ENCODE data around the gene C1QTNF5.

Gene C1QTNF5

DNA sequence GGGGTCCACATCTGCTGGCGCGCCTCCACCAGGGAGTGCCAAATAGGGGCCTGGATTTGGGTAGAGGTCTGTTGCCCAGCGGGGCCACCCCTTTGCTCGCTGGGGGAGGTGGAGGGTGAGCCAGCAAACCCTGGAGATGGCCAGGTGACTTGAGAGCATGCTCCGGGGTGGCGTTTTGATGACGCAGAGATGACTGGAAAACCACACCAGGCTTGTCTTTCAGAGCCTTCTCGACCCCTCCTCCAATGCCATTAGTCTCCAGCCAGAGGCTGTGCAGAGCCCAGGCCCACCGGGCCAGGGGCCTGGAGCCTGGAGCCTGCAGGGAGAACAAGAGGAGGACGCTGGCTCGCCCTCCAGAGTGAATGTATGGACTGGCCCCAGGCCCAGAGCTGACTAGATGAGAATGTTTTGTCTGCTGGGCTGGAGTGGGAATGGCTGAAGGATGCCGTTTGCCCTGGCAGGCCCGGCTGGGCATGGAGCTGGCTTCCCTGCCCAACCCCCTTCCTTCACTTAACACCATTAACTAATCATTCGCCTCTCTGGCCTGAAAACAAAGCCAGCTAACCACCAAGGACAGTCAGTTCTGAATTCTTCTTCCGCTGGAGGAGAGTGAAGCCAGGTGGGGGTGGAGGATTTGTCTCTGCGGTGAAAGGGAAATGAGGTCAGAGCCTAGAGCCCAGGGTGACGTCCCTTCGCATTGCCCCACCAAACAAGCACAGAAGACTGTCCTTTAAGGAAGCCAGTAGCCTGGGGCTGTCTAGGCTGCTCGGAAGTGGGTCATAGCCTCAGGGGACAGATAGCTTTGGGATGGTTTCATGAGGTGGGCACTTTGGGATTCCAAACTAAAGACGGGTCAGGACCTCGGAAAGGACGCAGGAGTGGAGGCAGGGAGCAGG is 22.2 kb downstream of the C1QTNF5 start:
- DNase-seq (ENCODE audit: low read depth, low spot score), result no peak

DNA sequence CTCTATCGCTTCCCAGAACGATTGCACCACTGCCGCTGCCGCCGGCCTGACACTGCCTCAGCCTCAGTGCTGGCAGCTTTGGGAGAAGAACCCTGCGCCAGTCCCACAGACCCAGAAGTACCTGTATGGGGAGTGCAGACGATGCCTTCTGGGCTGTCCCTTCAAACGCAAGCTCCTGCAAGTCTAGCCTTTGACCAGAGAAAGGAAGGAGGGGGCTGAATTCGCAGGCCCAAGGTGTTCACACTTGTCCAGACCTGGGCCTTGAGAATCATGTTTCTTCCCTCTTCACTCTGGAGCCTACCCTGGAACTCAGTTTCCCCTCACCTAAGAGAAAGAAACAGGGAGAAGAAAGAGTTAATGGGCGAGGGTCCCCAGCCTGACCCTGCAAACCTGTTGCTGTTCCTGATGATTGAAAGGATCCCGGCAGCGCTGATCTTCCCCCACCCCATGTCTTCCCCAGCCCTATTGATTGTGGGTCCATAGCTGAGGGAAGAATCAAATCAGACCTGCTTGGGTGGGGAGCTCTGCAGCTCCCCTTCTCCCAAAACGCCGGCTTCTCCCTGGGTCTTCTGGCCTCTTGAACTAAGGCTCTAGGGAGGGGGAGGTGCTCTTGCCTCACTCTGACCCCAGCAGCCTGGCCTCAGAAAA is 23.0 kb downstream of the C1QTNF5 start:
- DNase-seq (ENCODE audit: low read depth, low spot score), result no peak

DNA sequence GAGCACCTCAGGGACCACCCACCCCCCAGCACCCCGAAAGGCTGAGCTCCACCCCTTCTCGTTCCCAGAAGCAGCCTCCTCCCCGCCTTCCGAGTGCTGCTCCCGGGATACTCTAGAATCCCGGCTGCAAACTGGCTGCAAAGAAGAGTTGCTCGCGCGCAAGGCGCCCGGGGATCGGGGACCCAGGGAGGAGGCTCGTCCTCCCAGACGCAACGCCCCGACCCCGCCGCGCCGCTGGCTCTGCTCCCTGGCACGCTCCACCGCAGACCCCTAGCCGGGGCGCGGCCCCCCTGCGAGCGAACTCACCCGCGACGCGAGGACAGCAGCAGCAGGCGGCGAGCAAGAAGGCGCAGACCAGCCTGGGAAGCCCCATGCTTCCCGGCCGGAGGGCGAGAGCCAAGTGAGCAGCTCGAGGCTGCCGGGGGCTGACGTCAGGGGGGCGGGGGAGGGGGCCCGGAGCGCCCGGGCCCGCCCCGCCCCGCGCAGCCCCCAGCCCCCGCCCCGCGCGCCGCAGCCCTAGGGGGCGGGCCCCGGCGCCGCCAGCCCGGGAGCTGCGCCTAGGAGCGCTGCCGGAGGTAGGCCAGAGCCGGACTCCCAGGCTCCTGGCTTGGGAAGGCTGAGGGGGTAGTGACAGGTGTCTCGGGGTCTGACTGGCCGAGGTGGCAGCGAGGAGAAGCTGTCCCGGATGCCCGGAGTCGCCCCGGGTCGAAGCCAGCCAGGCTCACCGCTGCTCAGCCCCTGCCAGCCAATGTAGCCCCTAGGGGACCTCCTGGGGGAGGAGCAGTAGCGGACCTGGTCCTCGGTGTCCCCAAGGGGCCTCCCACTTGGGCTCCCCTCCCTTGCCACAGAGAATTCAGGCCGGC is 23.7 kb downstream of the C1QTNF5 start, which contains the start of gene MCAM:
Gene MCAM (minus strand): TSS at position 402 of the 863 bp plus-strand sequence. CDS start 29 bp downstream, at position 373.
- DNase-seq (ENCODE audit: low read depth, low spot score), result no peak

DNA sequence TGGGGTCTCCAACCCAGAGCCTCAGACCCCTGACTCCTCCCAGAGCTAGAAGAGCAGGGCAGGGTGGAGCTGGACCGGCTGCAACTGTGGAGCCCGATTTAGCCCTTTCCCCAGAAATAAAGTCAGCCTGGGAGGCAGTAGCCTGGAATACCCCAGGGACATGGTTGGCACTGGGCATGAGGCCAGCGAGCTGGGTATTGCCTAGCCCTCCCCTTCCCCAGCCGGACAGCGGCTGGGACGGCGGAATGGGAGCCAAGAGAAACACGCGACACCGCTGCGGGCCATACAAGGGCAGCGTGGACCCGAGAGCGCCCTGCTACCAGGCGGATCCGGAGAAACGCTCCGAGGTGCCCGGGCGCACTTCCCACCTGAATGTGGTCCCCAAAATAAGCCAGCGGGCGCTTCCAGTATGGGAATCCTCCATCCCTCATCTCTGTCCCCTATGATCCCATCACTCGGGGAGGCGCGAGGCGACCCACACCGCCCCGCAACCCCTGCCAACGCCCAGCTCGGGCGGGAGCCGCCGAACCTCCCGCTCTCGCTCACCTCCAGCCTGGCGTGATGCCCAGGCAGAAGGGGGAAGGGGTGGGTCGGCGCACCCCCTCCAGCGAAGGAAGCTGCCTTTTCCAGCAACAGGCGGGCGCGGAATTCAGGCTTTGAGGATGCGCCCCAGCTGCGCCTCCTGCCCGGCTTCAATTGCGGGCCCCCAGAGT is 24.5 kb downstream of the C1QTNF5 start:
- no peak for DNase-seq (ENCODE audit: low read depth, low spot score)

DNA sequence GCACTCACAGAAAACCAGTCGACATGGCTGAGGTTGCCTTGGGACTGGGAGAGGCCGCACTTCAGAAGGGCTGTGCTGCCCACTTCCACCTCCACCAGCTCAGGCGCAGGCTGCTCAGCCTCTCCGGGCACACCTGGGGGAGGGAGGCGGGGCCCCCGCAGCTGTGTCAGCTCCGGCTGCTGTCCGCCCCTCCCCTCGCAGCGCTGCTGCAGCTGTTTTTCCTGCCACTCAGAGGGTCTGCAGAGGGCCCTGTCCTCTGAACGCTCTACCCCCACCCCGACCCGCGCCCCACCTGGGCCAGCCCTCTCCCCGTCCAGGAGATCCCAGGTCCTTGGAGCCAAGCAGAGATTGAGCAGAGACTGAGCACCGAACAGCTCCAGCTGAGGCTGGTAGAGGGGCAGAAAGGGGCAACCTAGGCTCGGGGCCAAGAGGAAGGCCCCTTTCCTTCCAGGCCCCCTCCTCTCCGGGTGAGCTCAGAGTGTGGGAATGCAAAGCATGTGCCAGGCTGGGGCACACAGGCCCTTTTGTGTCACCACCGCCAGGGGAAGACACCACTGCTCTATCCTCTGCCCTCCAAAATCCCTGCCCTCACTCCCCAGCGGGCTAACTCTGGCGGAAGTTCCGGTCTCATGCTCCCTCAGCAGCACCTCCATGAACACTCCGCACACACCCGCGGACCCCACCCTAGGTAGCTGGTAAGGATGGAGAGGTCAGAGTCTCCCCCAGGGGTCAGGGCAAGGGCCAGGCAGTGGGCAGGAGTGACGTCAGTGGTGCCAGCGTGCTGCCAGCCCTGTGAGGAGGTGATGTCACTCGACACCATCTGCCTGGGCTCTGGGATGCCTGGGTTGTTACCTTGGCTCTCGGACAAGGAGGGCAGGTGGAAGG is 25.3 kb downstream of the C1QTNF5 start:
- DNase-seq (ENCODE audit: low read depth, low spot score), result no peak

DNA sequence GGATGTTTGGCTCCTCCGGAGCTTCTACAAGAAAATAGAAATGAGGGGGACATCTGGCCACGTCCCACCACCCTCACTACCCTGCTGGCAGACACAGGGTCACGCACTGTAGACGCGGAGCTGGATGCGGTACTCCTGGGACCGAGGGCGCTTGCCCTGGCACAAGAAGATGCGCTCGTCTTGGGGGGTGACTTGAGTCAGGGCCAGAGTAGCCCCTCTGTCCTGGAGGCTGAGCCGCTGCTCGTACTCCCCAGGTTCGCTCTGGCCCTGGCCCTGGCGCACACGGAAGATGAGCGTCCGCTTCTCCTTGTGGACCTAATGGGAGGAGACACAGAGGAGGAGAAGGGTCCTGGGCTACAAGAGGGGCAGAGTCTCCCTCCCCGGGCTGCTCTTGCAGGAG is 26.0 kb downstream of the C1QTNF5 start:
- no peak for DNase-seq (ENCODE audit: low read depth, low spot score)

DNA sequence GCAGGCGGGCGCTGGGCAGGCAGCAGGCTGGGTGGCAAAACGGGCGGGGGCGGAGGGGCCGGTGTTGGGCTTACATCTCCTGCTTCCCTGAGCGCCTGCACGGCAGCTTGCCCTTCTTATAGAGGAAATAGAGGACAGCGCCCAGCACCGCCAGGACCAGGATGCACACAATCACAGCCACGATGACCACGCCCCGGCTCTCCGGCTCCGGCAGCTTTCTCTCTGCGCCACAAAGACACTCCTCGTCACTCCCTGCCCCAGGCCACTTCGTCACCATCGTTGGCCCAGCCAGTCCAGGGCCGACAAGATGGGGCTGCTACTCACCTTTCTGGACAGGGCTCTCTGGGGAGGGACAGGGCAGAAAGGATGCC is 30.0 kb downstream of the C1QTNF5 start:
- no peak for DNase-seq (ENCODE audit: low read depth, low spot score)

DNA sequence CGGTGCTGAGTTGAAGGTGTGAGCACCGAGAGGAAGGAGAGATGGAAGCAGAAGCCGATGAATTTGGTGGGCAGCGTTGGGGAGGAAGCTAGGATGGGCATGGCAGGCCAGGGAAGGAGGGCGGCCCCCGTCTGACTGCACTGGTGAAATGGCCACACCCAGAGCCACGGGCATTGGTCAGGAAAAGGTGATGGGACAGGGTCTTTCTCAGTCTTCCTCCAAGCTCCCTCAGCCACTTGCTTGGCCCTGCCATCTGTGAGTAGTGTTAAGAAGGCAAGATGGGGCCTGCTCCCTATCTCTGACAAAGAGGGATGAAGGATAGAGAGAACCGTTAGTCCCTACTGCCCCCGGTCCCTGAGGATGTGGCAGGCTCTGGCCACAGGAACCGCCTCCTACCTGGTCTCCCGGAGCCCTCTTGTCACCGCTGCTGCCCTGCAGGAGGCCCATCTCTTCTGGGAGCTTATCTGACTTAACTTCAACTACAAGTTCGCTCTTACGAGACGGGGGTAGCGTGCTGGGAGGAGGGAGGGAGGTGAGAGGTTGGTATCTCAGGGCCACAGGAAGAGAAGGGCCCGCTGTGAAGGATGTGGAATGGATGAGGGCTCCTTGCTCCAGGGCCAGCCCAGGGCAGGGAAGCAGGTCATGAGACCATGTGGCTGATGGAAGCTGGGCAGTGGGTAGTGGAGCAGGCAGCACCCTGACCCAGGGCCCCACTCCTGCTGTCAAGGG is 30.6 kb downstream of the C1QTNF5 start:
- no peak for DNase-seq (ENCODE audit: low read depth, low spot score)

DNA sequence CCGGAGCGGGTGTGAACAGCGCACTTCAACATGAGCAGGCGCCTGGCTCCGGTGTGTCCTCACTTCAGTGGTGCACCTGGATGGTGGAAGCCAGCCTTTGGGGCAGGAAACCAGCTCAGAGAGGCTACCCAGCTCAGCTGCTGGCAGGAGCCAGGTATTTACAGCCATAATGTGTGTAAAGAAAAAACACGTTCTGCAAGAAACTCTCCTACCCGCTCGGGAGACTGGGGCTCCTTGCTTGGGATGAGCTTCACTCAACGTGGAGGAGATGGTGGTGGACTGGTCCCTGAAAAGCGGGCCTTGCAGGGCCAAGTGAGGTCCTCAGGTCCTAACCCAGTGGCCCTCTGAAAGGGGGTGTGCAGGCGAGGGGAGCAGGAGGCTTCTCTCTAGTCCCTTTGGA is 31.3 kb downstream of the C1QTNF5 start:
- no peak for DNase-seq (ENCODE audit: low read depth, low spot score)

DNA sequence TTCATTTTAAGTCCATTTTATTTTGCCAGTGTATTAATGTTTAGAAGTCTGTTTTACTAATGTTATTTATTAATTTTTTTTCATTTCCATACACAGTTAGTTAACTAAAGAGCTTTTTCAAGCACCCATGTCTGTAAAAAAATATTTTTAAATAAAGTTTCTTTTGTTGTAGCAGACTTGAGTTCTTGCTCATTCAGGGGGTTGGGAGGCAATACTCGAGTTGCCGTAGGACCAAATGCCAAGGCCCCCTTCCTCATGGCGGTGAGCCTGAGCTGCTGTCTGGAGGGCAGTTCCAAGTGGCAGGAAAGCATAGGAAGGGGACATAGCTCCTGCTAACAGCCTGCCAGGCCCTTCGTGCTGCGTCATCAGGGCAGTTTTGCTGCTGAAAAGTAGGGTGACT is 32.7 kb downstream of the C1QTNF5 start:
- no peak for DNase-seq (ENCODE audit: low read depth, low spot score)

DNA sequence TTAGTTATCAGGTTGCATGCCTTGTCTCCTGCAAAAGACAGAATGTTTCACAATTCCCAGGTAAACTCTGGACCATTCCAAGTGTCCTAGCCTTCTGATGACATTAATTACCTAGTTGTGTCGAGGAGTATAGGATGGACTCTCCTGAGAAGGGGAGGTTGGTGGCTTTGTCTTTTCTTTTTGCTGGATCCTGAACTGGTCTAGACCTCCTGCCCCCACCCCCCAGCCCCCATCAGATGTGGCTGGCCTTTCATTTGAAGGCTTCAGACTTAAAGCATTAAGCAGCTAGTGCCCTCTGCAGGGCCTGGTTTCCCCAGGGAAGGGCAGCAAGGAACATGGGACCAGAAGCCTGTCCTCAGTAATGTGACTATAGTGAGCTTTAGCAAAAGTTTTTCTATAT is 33.5 kb downstream of the C1QTNF5 start:
- no peak for DNase-seq (ENCODE audit: low read depth, low spot score)

DNA sequence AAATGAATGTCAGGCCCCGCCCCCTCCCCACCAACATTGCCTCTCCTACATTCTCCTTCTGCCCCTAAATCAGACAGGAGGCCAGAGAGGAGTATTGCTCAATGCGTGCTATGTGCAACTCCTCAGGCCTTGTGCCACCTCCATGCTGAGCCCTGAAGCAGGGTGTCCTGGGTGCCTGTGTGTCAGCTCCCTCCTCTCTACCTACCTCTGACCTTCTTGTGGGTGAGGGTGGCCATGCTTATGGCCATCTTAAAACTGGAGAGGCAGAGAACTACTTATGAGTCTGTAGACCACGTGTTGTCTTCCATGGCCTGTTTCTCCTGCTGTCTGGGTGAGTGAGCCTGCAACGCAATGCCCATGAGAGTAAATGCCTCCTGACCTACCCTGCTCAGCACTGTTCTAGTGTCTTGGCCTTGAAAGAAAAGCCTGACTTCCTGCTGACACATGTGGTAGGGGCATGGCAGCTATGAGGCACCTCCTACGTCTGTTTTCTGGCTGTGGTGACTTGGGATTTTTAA is 34.3 kb downstream of the C1QTNF5 start:
- DNase-seq (ENCODE audit: low read depth, low spot score), result no peak

DNA sequence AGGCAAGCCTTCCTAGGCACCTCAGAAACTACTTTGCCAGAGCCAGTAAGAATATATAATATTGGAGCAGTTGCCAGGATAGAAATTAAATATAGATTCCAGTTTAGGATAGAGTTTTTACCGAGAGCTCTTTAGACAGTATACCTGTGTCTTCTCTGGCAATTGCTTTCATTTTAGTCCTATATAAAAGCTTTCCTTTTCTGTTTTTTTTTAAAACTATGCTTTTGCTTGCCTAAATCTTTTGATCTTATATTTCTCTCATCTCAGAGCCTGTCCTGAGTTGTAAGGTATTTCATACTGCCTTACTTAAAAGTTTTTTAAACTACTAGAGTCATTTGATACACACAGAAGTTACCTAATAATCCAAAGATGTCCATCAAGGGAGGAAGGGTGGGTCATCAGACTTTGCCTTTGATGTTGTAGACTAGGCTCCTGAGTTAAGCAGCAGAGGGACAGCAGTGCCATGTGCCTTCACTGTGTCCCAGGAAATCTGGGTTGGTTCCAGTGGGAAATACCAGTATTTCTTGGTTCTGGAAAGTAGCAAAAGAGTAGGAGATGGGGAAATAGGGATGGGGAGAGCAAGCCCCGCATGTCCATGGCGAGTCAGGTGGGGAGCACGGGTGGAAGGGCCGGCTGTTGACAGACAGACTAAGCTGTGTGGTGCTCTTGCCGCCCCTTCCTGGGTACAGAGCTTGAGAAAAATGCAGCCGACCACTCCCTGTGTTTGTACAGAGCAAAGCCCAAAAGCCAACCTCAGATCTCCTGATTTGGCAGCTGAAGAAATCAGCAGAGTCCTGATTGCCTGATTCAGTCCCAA is 34.9 kb downstream of the C1QTNF5 start:
- no peak for DNase-seq (ENCODE audit: low read depth, low spot score)

DNA sequence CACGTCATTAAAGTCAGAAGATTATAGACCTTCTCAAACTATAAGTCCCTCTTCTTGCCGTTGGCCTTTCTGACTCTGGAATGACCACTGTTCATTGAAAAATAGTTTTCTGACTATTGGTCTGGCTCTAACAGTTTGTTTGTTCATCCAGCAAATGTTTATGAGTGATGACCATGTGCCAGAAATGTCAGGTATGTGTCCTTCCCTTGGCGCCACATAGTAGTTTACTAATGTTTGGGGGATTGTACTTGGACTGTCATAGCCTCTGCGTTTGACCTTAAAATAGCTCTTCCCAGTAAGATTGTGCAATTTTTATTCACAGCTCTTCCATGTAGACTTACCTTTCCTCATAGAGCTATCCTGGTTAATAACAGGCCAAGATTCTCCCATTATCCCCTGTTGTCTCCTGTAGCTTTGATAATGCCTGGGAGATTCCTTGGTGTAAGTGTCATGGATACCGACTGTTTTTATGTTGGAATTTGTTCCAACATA is 37.4 kb downstream of the C1QTNF5 start:
- DNase-seq (ENCODE audit: low read depth, low spot score), result no peak

DNA sequence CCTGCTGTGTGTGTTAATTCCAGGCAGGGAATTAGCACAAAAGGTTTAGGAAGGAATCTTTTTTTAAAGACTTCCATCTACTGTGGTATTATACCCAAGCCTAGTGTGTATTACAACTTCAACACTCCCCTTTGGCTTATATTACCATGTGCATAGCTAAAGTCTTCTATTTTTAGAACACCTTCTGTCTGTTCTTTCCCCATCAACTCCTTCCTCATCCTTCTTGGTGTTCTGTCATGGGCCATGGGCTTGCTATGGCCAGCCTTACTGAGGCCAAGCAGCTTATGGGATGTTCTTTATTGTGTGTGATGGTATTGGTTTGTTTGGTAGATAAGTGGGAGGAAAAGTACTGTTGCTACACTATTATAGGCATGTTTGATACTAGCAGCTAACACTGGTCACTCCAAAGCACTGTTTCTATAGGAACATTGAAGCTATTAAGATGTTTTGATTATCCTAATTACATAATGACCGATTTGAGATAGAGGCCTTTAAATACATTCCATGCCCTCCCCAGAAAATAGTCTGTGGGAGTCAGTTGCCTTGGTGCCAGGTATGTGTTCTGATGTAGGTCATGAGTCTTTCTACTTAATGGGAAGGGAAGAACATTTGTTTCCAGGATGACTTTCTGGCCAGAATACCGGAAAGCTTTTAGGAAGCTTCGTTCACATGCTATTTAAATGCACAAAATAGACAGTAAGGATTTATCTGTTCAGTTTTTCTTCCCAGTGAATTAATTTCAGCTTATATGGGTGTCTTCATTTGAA is 40.3 kb downstream of the C1QTNF5 start:
- no peak for DNase-seq (ENCODE audit: low read depth, low spot score)

DNA sequence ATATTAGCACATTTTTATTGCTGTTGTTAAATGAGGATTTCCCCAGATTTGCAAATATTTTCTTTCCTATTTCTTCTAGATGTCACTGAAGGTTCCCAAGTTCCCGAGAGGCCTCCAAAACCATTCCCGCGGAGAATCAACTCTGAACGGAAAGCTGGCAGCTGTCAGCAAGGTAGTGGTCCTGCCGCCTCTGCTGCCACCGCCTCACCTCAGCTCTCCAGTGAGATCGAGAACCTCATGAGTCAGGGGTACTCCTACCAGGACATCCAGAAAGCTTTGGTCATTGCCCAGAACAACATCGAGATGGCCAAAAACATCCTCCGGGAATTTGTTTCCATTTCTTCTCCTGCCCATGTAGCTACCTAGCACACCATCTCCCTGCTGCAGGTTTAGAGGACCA is 41.3 kb downstream of the C1QTNF5 start:
- no peak for DNase-seq (ENCODE audit: low read depth, low spot score)

DNA sequence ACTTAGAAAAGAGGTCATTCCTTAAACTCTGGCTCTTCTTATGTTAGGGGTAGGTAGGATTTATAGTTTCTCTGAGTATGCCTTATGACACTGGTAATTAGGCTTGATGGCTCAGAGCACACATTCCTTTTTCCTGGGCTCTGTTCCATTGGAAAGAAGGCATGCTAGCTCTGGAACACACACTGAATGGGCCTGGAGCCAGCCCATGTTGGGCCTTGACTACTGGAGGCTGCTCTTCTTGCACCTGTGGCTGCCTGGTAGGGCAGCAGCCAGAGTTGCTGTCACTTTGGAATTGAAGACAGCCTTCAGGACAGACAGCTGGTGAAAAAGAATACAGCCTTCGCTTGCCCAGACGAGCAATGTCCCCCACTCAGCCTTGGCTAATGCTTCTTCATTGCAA is 42.0 kb downstream of the C1QTNF5 start:
- no peak for DNase-seq (ENCODE audit: low read depth, low spot score)

DNA sequence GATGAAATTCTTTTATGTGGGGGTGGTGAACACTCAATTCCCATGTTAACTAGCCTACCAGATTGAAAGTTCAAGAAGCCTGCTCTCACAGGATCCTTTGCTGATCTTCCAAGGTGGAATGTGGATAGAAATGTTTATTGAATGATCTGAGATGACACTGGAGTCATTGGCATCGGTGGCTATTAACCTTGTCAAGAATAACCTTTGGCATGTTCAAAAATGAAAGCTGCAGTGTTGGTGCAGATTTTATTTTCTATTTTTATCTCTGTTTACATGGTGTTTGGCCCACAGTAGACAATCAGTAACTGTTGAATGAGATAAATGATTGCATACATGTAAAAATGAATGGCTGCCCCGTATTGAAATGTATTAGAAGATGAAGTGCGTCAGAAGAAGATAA is 42.7 kb downstream of the C1QTNF5 start:
- DNase-seq (ENCODE audit: low read depth, low spot score), result no peak

All from activated naive CD8-positive, alpha-beta T cell treated with anti-CD3 and anti-CD28 coated beads, Interleukin-2, amount 50 U/mL, for 16 hours (primary cell).